KMS-11 (cell line): ENCODE data around the gene TMOD1.
A peak's percentile ranks its signal among the peaks of the same experiment; 100 is the strongest.

Experiments used
- H2AFZ ChIP-seq: fragments of 200-600 bp; sonication (generic); 2 replicates; pipeline ENCODE4 v1.6.1; 2016; ENCODE audit warnings: antibody characterized with exemption, mixed run types, low read depth
- H3K27ac ChIP-seq: fragments of 200-600 bp; sonication (generic); 2 replicates; pipeline ENCODE4 v1.6.1; 2016; ENCODE audit warnings: mild to moderate bottlenecking, mixed run types
- H3K27me3 ChIP-seq: fragments of 200-600 bp; sonication (generic); 2 replicates; pipeline ENCODE4 v1.6.1; 2017; ENCODE audit warnings: mild to moderate bottlenecking, low read depth, mixed run types, moderate library complexity; ENCODE audit not compliant: insufficient read depth
- H3K36me3 ChIP-seq: fragments of 200-600 bp; sonication (generic); 2 replicates; pipeline ENCODE4 v1.6.1; 2017; ENCODE audit warnings: mild to moderate bottlenecking, mixed run types; ENCODE audit not compliant: insufficient read depth
- H3K4me1 ChIP-seq: fragments of 200-600 bp; sonication (generic); 2 replicates; pipeline ENCODE4 v1.6.1; 2016; ENCODE audit warnings: mild to moderate bottlenecking, low read depth, mixed run types; ENCODE audit not compliant: poor library complexity, severe bottlenecking
- H3K4me2 ChIP-seq: fragments of 200-600 bp; sonication (generic); 2 replicates; pipeline ENCODE4 v1.7.0; 2016; ENCODE audit warnings: mild to moderate bottlenecking, mixed run types
- H3K4me3 ChIP-seq: fragments of 200-600 bp; sonication (generic); IDR thresholded peaks from 2 replicates; pipeline ENCODE4 v1.6.1; 2017; ENCODE audit warnings: low read depth, low read length, mixed read lengths; ENCODE audit not compliant: insufficient read depth
- H3K79me2 ChIP-seq: fragments of 200-600 bp; sonication (generic); 2 replicates; pipeline ENCODE4 v1.6.1; 2016; ENCODE audit warnings: low read depth, mixed run types; ENCODE audit not compliant: insufficient read depth
- H3K9ac ChIP-seq: fragments of 200-600 bp; sonication (generic); 2 replicates; pipeline ENCODE4 v1.6.1; 2016; ENCODE audit warnings: mild to moderate bottlenecking, mixed run types
- H4K20me1 ChIP-seq: fragments of 200-600 bp; sonication (generic); 2 replicates; pipeline ENCODE4 v1.6.1; 2016; ENCODE audit warnings: mild to moderate bottlenecking, mixed run types; ENCODE audit not compliant: insufficient read depth
- CTCF ChIP-seq: fragments of 200-600 bp; sonication (generic); conservative IDR thresholded peaks from 2 replicates; pipeline ENCODE4 v1.6.1; 2017; ENCODE audit warnings: low read depth, mild to moderate bottlenecking, antibody characterized with exemption, low read length, moderate library complexity, mixed read lengths

Gene TMOD1

GRCh38 chr9:97632248-97632984 lies 130.9 kb downstream of the TMOD1 start:
- peaks cover 70% of the 10 kb centered on the region for H3K79me2 ChIP-seq
- H3K27me3 ChIP-seq, result no peaks in the 10 kb centered on the region
- H3K4me2 ChIP-seq, result peak overlapping the region; percentile 98
- peaks cover 48% of the 10 kb centered on the region for H3K4me1 ChIP-seq
- 0 out of 2 replicates have a peak, but pooled peaks cover 2% of the 10 kb centered on the region for H4K20me1 ChIP-seq
- H3K9ac ChIP-seq, result peak overlapping the region; percentile 90
- H2AFZ ChIP-seq, result peak overlapping the region; percentile 74
- peak overlapping the region; percentile 93 for H3K27ac ChIP-seq
- H3K36me3 ChIP-seq, result no peaks in the 10 kb centered on the region
- no peak for TF ChIP-seq CTCF
- no peak overlapping the region for H3K4me3 ChIP-seq

DNA sequence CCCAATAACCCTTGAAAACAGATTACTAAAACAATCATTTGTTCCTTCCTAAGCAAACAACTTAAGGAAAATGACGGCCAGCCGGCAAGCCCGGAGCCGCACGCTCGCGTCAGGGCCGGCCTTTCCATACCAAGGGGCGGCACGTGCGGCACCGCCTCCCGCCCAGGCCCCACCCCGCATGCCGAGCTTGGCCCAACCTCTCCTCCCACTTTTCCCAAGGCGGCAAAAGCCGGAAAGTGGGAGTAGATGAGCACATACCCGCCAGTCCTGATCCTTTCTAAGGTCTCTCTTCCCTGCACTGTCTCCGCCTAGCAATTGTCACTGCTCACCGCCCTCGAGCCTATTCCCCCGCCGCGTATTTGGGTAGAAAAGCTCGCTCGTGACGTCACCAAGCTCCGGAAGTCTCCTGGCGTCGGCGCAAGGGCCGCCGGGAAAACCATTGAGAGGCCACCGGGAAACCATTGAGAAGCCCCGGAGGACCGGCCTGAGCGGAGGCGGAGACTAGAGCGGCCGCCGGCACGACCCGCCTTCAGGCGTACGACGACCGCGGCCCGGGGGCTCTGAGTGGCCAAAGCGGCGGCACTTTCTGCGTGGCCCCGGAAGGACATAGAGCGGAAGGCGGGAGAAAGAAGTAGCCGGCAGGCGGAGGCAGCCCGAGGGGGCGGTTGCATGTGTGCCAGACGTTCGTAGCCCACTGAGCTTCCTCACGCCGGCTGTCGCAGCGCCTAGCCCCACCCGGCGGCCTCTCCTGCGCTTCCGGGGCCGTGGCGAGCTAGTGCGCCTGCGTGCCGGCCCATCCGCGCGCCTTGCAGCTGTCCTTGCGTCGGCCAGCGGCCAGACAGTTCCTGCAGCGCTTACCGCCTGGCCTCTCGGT lies 131.8 kb downstream of the TMOD1 start, which contains the start of the genes NCBP1 and TSTD2:
Gene NCBP1 (plus strand): TSS at position 837 of the 874 bp plus-strand sequence. CDS start 61 bp downstream, outside the sequence.
Gene TSTD2 (minus strand): TSS at position 384 of the 874 bp plus-strand sequence. CDS start 5,806 bp downstream, outside the sequence.
- Histone ChIP-seq H3K79me2 (peaks cover 71% of the 10 kb centered on the region), H3K4me1 (peaks cover 46% of the 10 kb centered on the region)

DNA sequence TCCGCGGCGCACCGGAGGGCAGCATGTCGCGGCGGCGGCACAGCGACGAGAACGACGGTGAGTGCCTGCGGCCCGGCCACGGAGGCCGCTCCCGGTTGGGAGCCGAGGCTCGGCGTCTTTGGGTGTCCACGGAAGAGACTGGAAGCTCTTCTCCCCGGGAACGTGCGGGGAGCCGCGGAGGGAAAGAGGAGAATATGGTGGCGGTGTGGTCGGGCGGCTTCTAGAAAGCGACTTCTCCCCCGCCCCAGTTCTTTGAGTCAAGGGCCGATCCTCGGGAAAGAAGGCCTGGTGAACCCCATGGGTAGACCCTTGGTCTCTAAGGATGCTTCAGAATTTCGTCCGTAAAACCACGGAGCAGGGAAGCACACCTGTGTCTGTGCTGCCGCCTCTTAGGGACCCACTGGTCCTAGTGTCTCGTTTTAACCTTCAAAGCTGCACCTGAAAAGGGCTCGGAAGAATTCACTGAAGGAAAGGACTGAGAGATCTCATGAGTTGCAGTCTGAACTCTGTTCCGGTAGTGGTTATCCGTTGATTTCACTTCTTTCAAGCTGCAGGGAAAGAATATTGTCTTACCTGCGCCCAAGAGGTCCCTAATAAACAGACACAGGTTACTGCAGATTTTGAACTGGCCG lies 132.5 kb downstream of the TMOD1 start:
- peak overlapping the region; percentile 90 for H3K9ac ChIP-seq
- H3K27ac ChIP-seq, result peak overlapping the region; percentile 93
- 0 out of 2 replicates have a peak, but pooled peaks cover 12% of the 10 kb centered on the region for H4K20me1 ChIP-seq

More for the DNA sequence above, 131.8 kb downstream of the TMOD1 start, which contains the start of the genes NCBP1 and TSTD2:
- 0 out of 2 replicates have a peak, but pooled peaks cover 10% of the 10 kb centered on the region for H4K20me1 ChIP-seq
- H3K9ac ChIP-seq, result peak within 1 kb of the TSS; percentile 90
- no peaks in the 10 kb centered on the region for H3K36me3 ChIP-seq
- no peaks in the 10 kb centered on the region for H3K27me3 ChIP-seq
- no peak for TF ChIP-seq CTCF
- H3K4me2 ChIP-seq, result peak within 1 kb of the TSS; percentile 98
- H2AFZ ChIP-seq, result peak within 1 kb of the TSS; percentile 74
- H3K4me3 ChIP-seq, result peak within 1 kb of the TSS; percentile 34
- H3K27ac ChIP-seq, result peak within 1 kb of the TSS; percentile 93

More for the DNA sequence above, 132.5 kb downstream of the TMOD1 start:
- Histone ChIP-seq H3K4me3 (peak overlapping the region; percentile 34), H3K4me1 (peaks cover 40% of the 10 kb centered on the region), H3K27me3 (no peaks in the 10 kb centered on the region), H3K4me2 (peak overlapping the region; percentile 87), H3K79me2 (peaks cover 78% of the 10 kb centered on the region), H3K36me3 (no peaks in the 10 kb centered on the region), H2AFZ (peak overlapping the region; percentile 74)
- TF ChIP-seq CTCF, result no peak
